ENCODE results near the gene GPR65. TPM values are rescaled to one million over a fixed set of nuclear protein-coding genes. Genes with fewer than 3 reads are reported as not detected.

Gene GPR65
- total and polyA plus RNA-seq, 2 experiments from 2014 or later: not detected

GRCh38 chr14:88003425-88003824 is 1.5 kb upstream of the GPR65 start (continued):
- TF ChIP-seq STAT1 (IDR thresholded peaks at IDR 0.05; ENCODE audit: unreplicated experiment): no peak

- Histone ChIP-seq H3F3A (replicated peaks; ENCODE audit: low read depth) (no peaks in the 10 kb centered on the region), H3K79me2 (replicated peaks; ENCODE audit: insufficient read depth) (no peaks in the 10 kb centered on the region), H4K20me1 (replicated peaks; ENCODE audit: insufficient read depth) (no peaks in the 10 kb centered on the region), H3K36me3 (ENCODE audit: insufficient read depth) (no peaks in the 10 kb centered on the region), H3K27me3 (ENCODE audit: insufficient read depth) (no peaks in the 10 kb centered on the region), H3K9me2 (ENCODE audit: insufficient read depth) (no peaks in the 10 kb centered on the region), H3K4me3 (no peak overlapping the region), H3K27ac (ENCODE audit: low read depth) (no peak overlapping the region), H3K4me1 (ENCODE audit: insufficient read depth) (no peaks in the 10 kb centered on the region), H2AFZ (no peak overlapping the region), H3K4me2 (no peak overlapping the region)
- ATAC-seq: no peak
- Mint-ChIP-seq H3K4me3 (no peak overlapping the region), H3K4me1 (peaks cover 7% of the 10 kb centered on the region; the same call in 2 of the 3 replicates), H3K27ac (no peak overlapping the region), H3K27me3 (ENCODE audit: insufficient read depth, low read depth, poor library complexity) (peaks cover 1% of the 10 kb centered on the region), H3K9me3 (no peaks in the 10 kb centered on the region), H3K36me3 (ENCODE audit: low read depth) (no peaks in the 10 kb centered on the region)
- no peak for DNase-seq (ENCODE audit: low spot score)
- no peak for TF ChIP-seq EZH2phosphoT487 (IDR thresholded peaks at IDR 0.05; ENCODE audit: unreplicated experiment)
- TF ChIP-seq CREB1 (CRISPR knock-in tag; IDR thresholded peaks at IDR 0.05; ENCODE audit: low read depth): no peak
- no peak for TF ChIP-seq POLR2AphosphoS5 (IDR thresholded peaks at IDR 0.05; ENCODE audit: low read depth)
- TF ChIP-seq REST (IDR thresholded peaks at IDR 0.05; ENCODE audit: unreplicated experiment): no peak
- TF ChIP-seq ZNF331 (CRISPR knock-in tag; IDR thresholded peaks at IDR 0.05; ENCODE audit: low read depth): no peak
- TF ChIP-seq STAT1 (IDR thresholded peaks at IDR 0.05; ENCODE audit: unreplicated experiment): no peak
- no peak for TF ChIP-seq NANOG (IDR thresholded peaks at IDR 0.05; ENCODE audit: borderline replicate concordance)
- TF ChIP-seq ZNF114 (CRISPR knock-in tag; IDR thresholded peaks at IDR 0.05): no peak
- no peak for TF ChIP-seq ETS1 (IDR thresholded peaks at IDR 0.05)
- no peak for TF ChIP-seq ZNF462 (CRISPR knock-in tag; IDR thresholded peaks at IDR 0.05)
- no peak for TF ChIP-seq JUNB (IDR thresholded peaks at IDR 0.05; ENCODE audit: unreplicated experiment)
- TF ChIP-seq CTCF (conservative IDR thresholded peaks at IDR 0.05; ENCODE audit: low read depth in 2 of 2): no peak
- no peak for TF ChIP-seq EZH2 (IDR thresholded peaks at IDR 0.05; ENCODE audit: low read depth, unreplicated experiment)
Observed at GRCh38 chr14:88004506-88005036, 364 bp upstream of the GPR65 start.

Data from GM23338 (cell line).